Stimulated activated CD4-positive, alpha-beta T cell treated with anti-CD3 and anti-CD28 coated beads, Interleukin-4, amount 100 ng/mL, for 24 hours (primary cell): Measurements from ENCODE around the gene ARL4A.
A peak's percentile ranks its signal among the peaks of the same experiment; 100 is the strongest.

ENCODE experiments used
- DNase-seq: peaks from one replicate; pipeline ENCODE4 v3.0.0-alpha.2; 2020

The ARL4A gene

GRCh38 chr7:12705878-12706277 lies 18.4 kb downstream of the ARL4A start:
- no peak for DNase-seq

GRCh38 chr7:12706900-12707536 lies 19.6 kb downstream of the ARL4A start:
- no peak for DNase-seq

- no peak for DNase-seq
Observed at GRCh38 chr7:12708314-12708713, 20.9 kb downstream of the ARL4A start.

GRCh38 chr7:12709726-12710502 lies 22.5 kb downstream of the ARL4A start:
- DNase-seq = no peak

- no peak for DNase-seq
Observed at GRCh38 chr7:12711124-12711523, 23.7 kb downstream of the ARL4A start.

- no peak for DNase-seq
Observed at GRCh38 chr7:12712236-12712635, 24.8 kb downstream of the ARL4A start.

- no peak for DNase-seq
Observed at GRCh38 chr7:12713625-12714378, 26.4 kb downstream of the ARL4A start.

GRCh38 chr7:12714379-12714737 lies 26.9 kb downstream of the ARL4A start:
- DNase-seq = no peak

- peak; percentile 26 for DNase-seq
Observed at GRCh38 chr7:12715372-12716133, 28.1 kb downstream of the ARL4A start.

- DNase-seq = no peak
Observed at GRCh38 chr7:12716134-12716681, 28.8 kb downstream of the ARL4A start.

- no peak for DNase-seq
Observed at GRCh38 chr7:12716722-12717121, 29.3 kb downstream of the ARL4A start.

- DNase-seq = no peak
Observed at GRCh38 chr7:12719141-12719919, 31.9 kb downstream of the ARL4A start.

GRCh38 chr7:12719981-12720865 lies 32.8 kb downstream of the ARL4A start:
- no peak for DNase-seq

- DNase-seq = no peak
Observed at GRCh38 chr7:12721286-12721830, 33.9 kb downstream of the ARL4A start.

- DNase-seq = no peak
Observed at GRCh38 chr7:12722136-12722535, 34.7 kb downstream of the ARL4A start.

- no peak for DNase-seq
Observed at GRCh38 chr7:12722636-12723605, 35.5 kb downstream of the ARL4A start.

GRCh38 chr7:12725575-12726316 lies 38.3 kb downstream of the ARL4A start:
- DNase-seq = no peak

GRCh38 chr7:12726908-12727307 lies 39.5 kb downstream of the ARL4A start:
- DNase-seq = no peak
